ENCODE measurements around the gene FBXO2. TPM values are rescaled to one million over a fixed set of nuclear protein-coding genes. Genes with fewer than 3 reads are reported as not detected.
A peak's percentile ranks its signal among the peaks of the same experiment; 100 is the strongest.

The FBXO2 gene
- total and polyA plus RNA-seq, 9 of the 15 experiments (the other 6 are each of a cell fraction or from before 2014, with no cell fraction given), result 0.04 to 1.9 (median 0.27) TPM

DNA sequence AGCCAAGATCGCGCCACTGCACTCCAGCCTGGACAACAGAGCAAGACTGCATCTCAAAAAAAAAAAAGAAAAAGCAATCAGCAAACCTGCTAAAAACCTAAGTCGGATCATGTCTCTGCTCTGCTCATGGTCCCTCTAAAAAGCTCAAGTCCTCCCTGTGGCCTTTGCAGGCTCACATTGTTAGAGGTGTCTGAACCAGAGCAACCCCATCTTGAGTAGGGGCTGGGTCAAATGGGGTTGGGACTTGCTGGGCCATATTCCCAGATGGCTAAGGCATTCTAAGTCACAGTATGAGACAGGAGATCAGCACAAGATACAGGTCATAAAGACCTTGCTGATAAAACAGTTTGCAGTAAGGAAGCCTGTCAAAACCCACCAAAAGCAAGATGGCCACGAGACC, 34.3 kb upstream of the FBXO2 start:
- Histone ChIP-seq H3K79me2 (ENCODE audit: control insufficient read depth, insufficient read depth, low read length) (no peaks in the 10 kb centered on the region), H2AFZ (ENCODE audit: low read depth, low read length) (no peak overlapping the region), H4K20me1 (replicated peaks; ENCODE audit: control insufficient read depth, insufficient read depth, low read length) (no peaks in the 10 kb centered on the region), H3K27me3 (ENCODE audit: control insufficient read depth in 2 of 2, insufficient read depth in 2 of 2, low read length in 2 of 2) (no peaks in the 10 kb centered on the region), H3K9me1 (ENCODE audit: control insufficient read depth, insufficient read depth, low read length) (no peaks in the 10 kb centered on the region), H3K9ac (ENCODE audit: insufficient read depth in 1 of 2, low read depth in 2 of 2, low read length in 2 of 2) (no peak overlapping the region; a peak in 1 of 4 replicates), H3K4me3 (no peak overlapping the region), H3K9me3 (replicated peaks; ENCODE audit: control insufficient read depth, insufficient read depth, low read depth, low read length) (no peaks in the 10 kb centered on the region), H3K36me3 (ENCODE audit: control insufficient read depth, insufficient read depth, low read length) (no peaks in the 10 kb centered on the region), H3K27ac (ENCODE audit: extremely low read depth, low read depth, low read length) (no peak overlapping the region), H3K4me1 (replicated peaks in 1 of 2; ENCODE audit: control insufficient read depth in 2 of 2, insufficient read depth in 2 of 2, low read length in 2 of 2) (peaks cover 24 to 29% of the 10 kb centered on the region in 2 experiments), H3K4me2 (ENCODE audit: insufficient read depth, low read length) (no peak overlapping the region)
- DNase-seq (ENCODE audit: extremely low read depth in 1 of 4, low spot score in 3 of 4) (no peak), ATAC-seq (no peak), FAIRE-seq (no peak)
- WGBS (ENCODE audit: insufficient coverage, low coverage, missing lambda C conversion rate), result 60% methylated on average over 4 of the region's 4 CpGs
- intact Hi-C loops (cut with micrococcal nuclease), result no loop called here
- POLR2A ChIA-PET, result interaction anchor here (0.6 to 1.7 kb wide), 2 partner anchors 9 to 31 kb away, joined by 3 to 4 read pairs; no protein-coding TSS in a partner anchor
- in situ Hi-C loops (cut with MboI), result no loop called here
- BruUV-seq (replicated peaks), result no TSS peak
- CTCF ChIA-PET (ENCODE audit: low intra/inter-chr PET ratio), result no interaction called here
- TF ChIP-seq KDM5B (IDR thresholded peaks at IDR 0.05; ENCODE audit: insufficient replicate concordance, low read depth, low read length) (no peak), NR4A1 (CRISPR knock-in tag; IDR thresholded peaks at IDR 0.05) (no peak), NR4A1 (tag; IDR thresholded peaks at IDR 0.05) (peak; percentile 58; the same call in 1 of the 2 replicates), PYGO2 (tag; IDR thresholded peaks at IDR 0.05) (peak; percentile 43; the same call in 1 of the 2 replicates), ETS1 (conservative IDR thresholded peaks at IDR 0.05; ENCODE audit: control insufficient read depth, low read depth, low read length) (no peak), HINFP (tag; conservative IDR thresholded peaks at IDR 0.05; ENCODE audit: low read depth) (peak; percentile 74; the same call in 1 of the 2 replicates), POLR2H (tag; IDR thresholded peaks at IDR 0.05; ENCODE audit: low read depth) (no peak), ZNF639 (CRISPR knock-in tag; conservative IDR thresholded peaks at IDR 0.05 in 1 of 2, IDR thresholded peaks at IDR 0.05 in 1 of 2) (peak in 1 of 2 experiments; percentile 43; a peak in 1 of 4 replicates), ZNF766 (CRISPR knock-in tag; conservative IDR thresholded peaks at IDR 0.05) (peak; percentile 50; the same call in 1 of the 2 replicates), TEAD2 (tag; IDR thresholded peaks at IDR 0.05) (0 out of 2 replicates have a peak, but pooled peaks have one; percentile 25), DDX20 (tag; IDR thresholded peaks at IDR 0.05; ENCODE audit: low read depth) (peak; percentile 74)
- TF ChIP-seq, protein P1, sequence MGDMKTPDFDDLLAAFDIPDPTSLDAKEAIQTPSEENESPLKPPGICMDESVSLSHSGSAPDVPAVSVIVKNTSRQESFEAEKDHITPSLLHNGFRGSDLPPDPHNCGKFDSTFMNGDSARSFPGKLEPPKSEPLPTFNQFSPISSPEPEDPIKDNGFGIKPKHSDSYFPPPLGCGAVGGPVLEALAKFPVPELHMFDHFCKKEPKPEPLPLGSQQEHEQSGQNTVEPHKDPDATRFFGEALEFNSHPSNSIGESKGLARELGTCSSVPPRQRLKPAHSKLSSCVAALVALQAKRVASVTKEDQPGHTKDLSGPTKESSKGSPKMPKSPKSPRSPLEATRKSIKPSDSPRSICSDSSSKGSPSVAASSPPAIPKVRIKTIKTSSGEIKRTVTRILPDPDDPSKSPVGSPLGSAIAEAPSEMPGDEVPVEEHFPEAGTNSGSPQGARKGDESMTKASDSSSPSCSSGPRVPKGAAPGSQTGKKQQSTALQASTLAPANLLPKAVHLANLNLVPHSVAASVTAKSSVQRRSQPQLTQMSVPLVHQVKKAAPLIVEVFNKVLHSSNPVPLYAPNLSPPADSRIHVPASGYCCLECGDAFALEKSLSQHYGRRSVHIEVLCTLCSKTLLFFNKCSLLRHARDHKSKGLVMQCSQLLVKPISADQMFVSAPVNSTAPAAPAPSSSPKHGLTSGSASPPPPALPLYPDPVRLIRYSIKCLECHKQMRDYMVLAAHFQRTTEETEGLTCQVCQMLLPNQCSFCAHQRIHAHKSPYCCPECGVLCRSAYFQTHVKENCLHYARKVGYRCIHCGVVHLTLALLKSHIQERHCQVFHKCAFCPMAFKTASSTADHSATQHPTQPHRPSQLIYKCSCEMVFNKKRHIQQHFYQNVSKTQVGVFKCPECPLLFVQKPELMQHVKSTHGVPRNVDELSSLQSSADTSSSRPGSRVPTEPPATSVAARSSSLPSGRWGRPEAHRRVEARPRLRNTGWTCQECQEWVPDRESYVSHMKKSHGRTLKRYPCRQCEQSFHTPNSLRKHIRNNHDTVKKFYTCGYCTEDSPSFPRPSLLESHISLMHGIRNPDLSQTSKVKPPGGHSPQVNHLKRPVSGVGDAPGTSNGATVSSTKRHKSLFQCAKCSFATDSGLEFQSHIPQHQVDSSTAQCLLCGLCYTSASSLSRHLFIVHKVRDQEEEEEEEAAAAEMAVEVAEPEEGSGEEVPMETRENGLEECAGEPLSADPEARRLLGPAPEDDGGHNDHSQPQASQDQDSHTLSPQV (IDR thresholded peaks at IDR 0.05), result peak; percentile 67

All from K562 (cell line).